Tibial artery (tissue), 4 donors: ENCODE data around the gene CYP46A1.

Experiments used
- DNase-seq, 2 donors: peaks; one replicate each; pipeline ENCODE4 v3.0.0-alpha.2; 2019
- H3K27ac ChIP-seq, 2 donors: fragments of 200-600 bp; sonication (generic) in 1 of 2; 1 replicate in 1 of 2; 2 replicates in 1 of 2; pipeline ENCODE4 v1.5.1; 2018 to 2019; ENCODE audit warnings: mild to moderate bottlenecking in 1 of 2
- H3K27me3 ChIP-seq, 2 donors: fragments of 200-600 bp; sonication (generic) in 1 of 2; one replicate each; pipeline versions ENCODE4 v1.5.1 to v1.6.0; 2016 to 2019
- H3K36me3 ChIP-seq, 3 donors: fragments of 200-600 bp; sonication (generic) in 2 of 3; one replicate each; pipeline ENCODE4 v1.5.1; 2016 to 2019; ENCODE audit warnings: mild to moderate bottlenecking in 2 of 3
- H3K4me1 ChIP-seq, 4 donors: fragments of 200-600 bp; sonication (generic) in 2 of 4; 1 replicate in 3 of 4; 2 replicates in 1 of 4; pipeline ENCODE4 v1.5.1; 2016 to 2019
- H3K4me3 ChIP-seq, 2 donors: fragments of 200-600 bp; sonication (generic) in 1 of 2; 1 replicate in 1 of 2; 2 replicates in 1 of 2; pipeline ENCODE4 v1.5.1; 2018 to 2019; ENCODE audit warnings: mild to moderate bottlenecking in 2 of 2
- H3K9me3 ChIP-seq, 3 donors: fragments of 200-600 bp; sonication (generic) in 1 of 3; one replicate each; pipeline ENCODE4 v1.5.1; 2016 to 2019
- intact Hi-C: fragments of 100-400 bp; cut with DNase I; formaldehyde crosslinking; loops from one replicate; pipeline ENCODE4 v1.15.0; 2023; ENCODE audit warnings: low total_unique reads
- TF ChIP-seq, protein P1 (sequence below), 2 experiments: fragments of 200-600 bp in 1 of 2; fragments of 450-650 bp in 1 of 2; IDR thresholded peaks; one replicate each; pipeline ENCODE4 v1.5.1; 2017 to 2019; ENCODE audit warnings: antibody characterized with exemption in 2 of 2, mild to moderate bottlenecking in 1 of 2, moderate library complexity in 1 of 2

CYP46A1 gene

DNA sequence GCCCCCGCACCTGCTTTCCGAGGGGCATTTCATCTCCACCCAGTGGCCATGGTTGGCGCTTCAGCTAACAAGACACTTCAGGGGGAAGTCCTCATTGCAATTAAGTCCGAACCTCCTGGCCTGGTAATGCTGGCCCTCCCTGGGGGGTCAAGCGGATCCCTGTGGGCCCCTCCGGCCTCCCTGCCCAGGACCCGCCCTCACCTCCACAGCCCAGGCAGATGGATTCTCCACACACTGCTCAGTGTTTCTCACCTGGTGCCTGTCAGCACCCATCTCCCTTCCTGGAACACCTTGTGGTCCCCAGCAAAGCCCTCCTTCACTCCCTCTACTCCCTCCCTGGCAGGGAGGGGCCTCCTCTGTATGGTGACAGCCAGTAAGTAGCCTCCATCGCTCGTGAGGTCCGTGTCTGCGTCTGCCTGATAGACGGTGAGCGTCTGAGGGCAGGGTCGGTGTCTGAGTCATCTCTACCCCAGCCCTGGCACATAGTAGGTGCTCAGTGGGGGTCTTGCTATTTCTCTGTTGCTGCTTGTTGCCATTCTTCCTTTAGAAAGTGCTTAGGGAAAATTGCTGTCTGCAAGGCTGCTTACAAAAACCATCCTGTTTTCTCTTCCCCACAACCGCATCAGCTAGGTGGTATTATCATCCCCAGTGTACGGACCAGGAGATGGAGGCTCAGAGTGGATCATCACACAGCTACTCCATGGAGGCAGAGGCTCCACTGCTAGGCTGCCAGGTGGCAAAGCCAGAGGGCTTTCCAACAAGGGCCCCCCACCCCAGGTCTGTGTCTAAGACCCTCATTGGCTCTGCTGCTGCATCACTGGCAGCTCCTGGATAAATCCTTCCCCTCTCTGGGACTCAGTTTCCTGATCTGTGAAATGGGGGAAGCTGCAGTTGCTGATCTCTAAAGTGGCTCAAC, 69.4 kb downstream of the CYP46A1 start:
- intact Hi-C loops: no loop called here
- DNase-seq: no peak
- no peaks in the 10 kb centered on the region for H3K36me3 ChIP-seq
- no peaks in the 10 kb centered on the region for H3K9me3 ChIP-seq
- peak overlapping the region; percentile 51 to 62 for H3K27ac ChIP-seq
- TF ChIP-seq, protein P1, sequence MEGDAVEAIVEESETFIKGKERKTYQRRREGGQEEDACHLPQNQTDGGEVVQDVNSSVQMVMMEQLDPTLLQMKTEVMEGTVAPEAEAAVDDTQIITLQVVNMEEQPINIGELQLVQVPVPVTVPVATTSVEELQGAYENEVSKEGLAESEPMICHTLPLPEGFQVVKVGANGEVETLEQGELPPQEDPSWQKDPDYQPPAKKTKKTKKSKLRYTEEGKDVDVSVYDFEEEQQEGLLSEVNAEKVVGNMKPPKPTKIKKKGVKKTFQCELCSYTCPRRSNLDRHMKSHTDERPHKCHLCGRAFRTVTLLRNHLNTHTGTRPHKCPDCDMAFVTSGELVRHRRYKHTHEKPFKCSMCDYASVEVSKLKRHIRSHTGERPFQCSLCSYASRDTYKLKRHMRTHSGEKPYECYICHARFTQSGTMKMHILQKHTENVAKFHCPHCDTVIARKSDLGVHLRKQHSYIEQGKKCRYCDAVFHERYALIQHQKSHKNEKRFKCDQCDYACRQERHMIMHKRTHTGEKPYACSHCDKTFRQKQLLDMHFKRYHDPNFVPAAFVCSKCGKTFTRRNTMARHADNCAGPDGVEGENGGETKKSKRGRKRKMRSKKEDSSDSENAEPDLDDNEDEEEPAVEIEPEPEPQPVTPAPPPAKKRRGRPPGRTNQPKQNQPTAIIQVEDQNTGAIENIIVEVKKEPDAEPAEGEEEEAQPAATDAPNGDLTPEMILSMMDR (IDR thresholded peaks at IDR 0.05): no peak
- H3K4me1 ChIP-seq: peaks cover 0 to 67% (median 37%) of the 10 kb centered on the region in 4 donors
- no peak overlapping the region for H3K4me3 ChIP-seq
- H3K27me3 ChIP-seq: no peaks in the 10 kb centered on the region

DNA sequence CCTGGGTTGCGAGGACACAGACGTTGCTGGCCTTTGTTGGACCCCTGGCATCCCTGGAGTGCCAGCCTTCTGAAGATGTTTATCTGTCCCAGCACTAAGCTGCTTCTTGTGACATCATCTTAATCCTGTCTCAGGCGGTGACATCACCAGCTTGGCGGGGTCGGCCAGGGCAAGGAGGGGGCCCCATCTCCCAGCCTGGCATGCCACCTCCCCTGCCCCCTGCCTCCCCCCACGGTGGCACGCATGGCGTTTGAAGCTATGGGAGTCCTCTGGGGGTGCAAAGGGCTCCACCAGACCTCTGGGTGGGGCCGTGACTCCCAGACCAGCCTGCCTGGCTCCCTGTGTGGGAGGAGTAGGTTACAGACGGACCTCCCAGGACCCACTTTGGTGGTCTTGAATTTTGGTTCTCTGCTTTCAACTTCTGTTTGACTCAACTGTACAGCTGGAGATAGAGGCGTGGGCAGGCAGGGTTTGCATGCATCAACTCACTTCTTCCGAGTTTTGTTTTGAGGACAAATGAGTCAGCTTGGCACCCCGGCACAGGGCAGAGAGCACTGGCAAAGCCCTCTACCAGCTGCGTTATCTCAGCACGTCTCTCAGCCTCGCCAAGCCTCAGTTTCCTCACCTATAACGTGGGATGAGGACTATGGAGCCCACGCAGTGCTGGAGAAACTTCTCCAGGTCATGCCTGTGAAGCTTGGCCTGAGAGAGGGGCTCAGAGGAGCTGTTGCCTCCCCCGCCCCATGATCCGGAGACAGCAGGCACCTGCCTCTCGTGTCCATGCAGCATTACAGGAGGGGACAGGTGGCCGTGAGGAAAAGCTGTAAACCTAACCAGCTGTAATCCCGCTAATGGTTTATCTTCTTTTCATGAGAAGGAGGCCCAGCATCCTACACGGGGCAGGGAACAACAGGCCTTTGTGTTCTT, 70.3 kb downstream of the CYP46A1 start:
- TF ChIP-seq, protein P1 (IDR thresholded peaks at IDR 0.05): no peak
- Histone ChIP-seq H3K36me3 (no peaks in the 10 kb centered on the region), H3K4me1 (peaks cover 0 to 67% (median 37%) of the 10 kb centered on the region in 4 donors), H3K27ac (peak overlapping the region; percentile 51 to 62), H3K4me3 (no peak overlapping the region), H3K9me3 (no peaks in the 10 kb centered on the region), H3K27me3 (no peaks in the 10 kb centered on the region)
- intact Hi-C loops: no loop called here
- DNase-seq: peak; percentile 36 to 70

DNA sequence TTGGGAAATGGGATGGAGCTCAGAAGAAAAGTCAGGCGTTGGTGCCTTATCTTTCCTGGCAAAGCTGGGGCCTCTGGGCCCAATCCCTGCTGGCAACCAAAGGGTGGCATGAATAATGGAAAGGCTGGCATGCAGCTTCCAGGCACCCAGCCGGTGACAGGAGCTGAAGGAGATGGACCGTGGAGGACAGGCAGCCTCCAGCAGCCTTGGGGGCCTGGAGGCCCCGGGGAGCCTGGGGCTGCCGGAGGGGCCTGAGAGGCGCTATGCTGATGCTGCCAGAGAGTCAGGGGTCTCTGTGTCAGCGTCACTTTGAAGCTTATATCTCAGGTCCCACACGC, 70.9 kb downstream of the CYP46A1 start:
- H3K4me1 ChIP-seq: peaks cover 0 to 61% (median 31%) of the 10 kb centered on the region in 4 donors
- peak in 1 of 2 donors; percentile 53 for DNase-seq
- H3K27me3 ChIP-seq: no peaks in the 10 kb centered on the region
- H3K36me3 ChIP-seq: no peaks in the 10 kb centered on the region
- intact Hi-C loops: no loop called here
- TF ChIP-seq, protein P1 (IDR thresholded peaks at IDR 0.05): no peak
- H3K9me3 ChIP-seq: no peaks in the 10 kb centered on the region
- peak overlapping the region; percentile 51 to 62 for H3K27ac ChIP-seq
- no peak overlapping the region for H3K4me3 ChIP-seq

DNA sequence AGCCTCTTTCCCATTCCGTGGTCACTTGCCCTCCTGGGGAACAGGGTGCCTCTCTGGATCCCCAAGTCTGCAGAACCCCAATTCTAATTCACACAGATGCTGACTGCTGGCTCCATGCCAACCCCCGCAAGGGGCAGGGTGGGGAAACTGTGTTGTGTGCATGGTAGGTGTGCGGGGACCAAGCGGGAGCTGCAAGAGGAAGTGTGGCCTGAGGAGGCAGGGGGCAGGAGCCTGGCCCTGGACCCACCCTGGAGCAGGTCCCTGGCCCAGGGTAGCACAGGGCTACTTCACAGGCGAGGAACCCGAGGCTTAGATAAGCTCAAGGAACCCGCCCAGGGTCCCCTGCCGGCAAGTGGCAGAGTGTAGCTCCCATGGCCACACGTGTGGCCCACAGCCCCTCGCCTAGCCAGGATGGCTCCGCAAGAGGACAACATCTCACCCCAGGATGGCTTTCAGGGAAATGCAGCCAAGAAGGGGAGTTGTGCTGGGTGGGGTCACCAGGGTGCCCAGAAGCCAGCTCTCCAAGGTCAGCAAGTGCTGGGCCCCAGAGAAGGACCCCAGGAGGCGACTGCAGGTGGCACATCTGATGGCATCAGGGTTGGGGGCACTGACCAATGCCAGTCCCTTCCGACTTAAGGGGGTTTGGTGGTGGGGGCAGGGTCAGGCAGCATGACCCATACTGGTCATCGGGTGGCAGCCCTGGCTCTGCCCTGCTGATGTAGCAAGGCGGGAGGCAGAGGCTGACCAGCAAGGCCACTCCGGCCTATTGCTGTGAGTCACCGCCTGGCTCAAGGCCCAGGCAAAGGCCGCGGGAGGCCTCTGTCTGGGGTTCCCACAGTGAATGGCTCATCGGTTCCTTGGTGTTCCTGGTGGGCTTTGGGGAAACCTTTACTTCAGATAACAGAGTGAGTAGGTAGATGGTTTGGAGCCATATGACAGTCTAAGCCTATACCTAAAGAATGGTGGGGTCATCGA, 71.8 kb downstream of the CYP46A1 start:
- H3K27me3 ChIP-seq: no peaks in the 10 kb centered on the region
- no peak overlapping the region for H3K4me3 ChIP-seq
- H3K27ac ChIP-seq: peak overlapping the region; percentile 51 to 62
- no peaks in the 10 kb centered on the region for H3K9me3 ChIP-seq
- peaks cover 0 to 59% (median 28%) of the 10 kb centered on the region in 4 donors for H3K4me1 ChIP-seq
- no peaks in the 10 kb centered on the region for H3K36me3 ChIP-seq
- intact Hi-C loops: no loop called here
- peak; percentile 92 to 95 for DNase-seq
- TF ChIP-seq, protein P1 (IDR thresholded peaks at IDR 0.05): no peak

DNA sequence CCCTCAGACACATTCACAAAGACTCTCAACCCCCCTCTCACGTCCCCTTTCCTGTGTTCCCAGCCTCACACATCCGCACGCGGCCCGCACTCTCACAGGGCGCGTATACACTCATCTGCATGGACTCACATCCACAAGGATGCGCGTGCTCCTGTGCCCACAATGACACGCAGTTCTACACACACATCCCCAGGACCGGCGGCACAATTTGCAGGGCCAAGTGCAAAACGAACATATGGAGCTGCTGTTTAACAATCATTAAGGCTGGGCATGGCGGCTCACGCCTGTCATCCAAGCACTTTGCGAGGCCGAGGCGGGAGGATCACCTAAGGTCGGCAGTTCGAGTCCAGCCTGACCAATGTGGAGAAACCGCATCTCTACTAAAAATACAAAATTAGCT, 72.7 kb downstream of the CYP46A1 start:
- H3K9me3 ChIP-seq: no peaks in the 10 kb centered on the region
- intact Hi-C loops: no loop called here
- TF ChIP-seq, protein P1 (IDR thresholded peaks at IDR 0.05): no peak
- H3K27ac ChIP-seq: peak overlapping the region in 1 of 2 donors; percentile 62
- H3K36me3 ChIP-seq: no peaks in the 10 kb centered on the region
- H3K4me1 ChIP-seq: peaks cover 0 to 59% (median 28%) of the 10 kb centered on the region in 4 donors
- no peak overlapping the region for H3K4me3 ChIP-seq
- no peaks in the 10 kb centered on the region for H3K27me3 ChIP-seq
- peak; percentile 17 to 64 for DNase-seq
